Adrenal gland (tissue), 5 donors: ENCODE measurements around the gene SDK2.

Source experiments
- CTCF ChIP-seq, 6 experiments: fragments of 450-650 bp in 4 of 6; fragments of 200-600 bp in 2 of 6; sonication (generic) in 1 of 6; IDR thresholded peaks; 1 replicate in 5 of 6; 2 replicates in 1 of 6; pipeline versions ENCODE4 v1.5.1 to v1.8.0; 2016 to 2021; ENCODE audit warnings: antibody characterized with exemption in 6 of 6, mild to moderate bottlenecking in 2 of 6, moderate library complexity in 1 of 6
- POLR2A ChIP-seq, 2 donors: fragments of 450-650 bp; IDR thresholded peaks; one replicate each; pipeline ENCODE4 v1.6.1; 2017; ENCODE audit warnings: antibody characterized with exemption in 2 of 2, mild to moderate bottlenecking in 2 of 2, moderate library complexity in 1 of 2
- donor health status: DM: no; HTN: no; CAD: no.

GRCh38 chr17:73496232-73496631 is 148.0 kb downstream of the SDK2 start:
- TF ChIP-seq POLR2A (IDR thresholded peaks at IDR 0.05), result no peak
- no peak for TF ChIP-seq CTCF (IDR thresholded peaks at IDR 0.05)
